ENCODE results near the gene IQGAP1.
A peak's percentile ranks its signal among the peaks of the same experiment; 100 is the strongest.

The IQGAP1 gene

GRCh38 chr15:90458061-90458460 lies 70.0 kb downstream of the IQGAP1 start:
- Histone ChIP-seq H3K9me3 (no peaks in the 10 kb centered on the region), H3K27me3 (no peaks in the 10 kb centered on the region), H3K27ac (no peak overlapping the region), H3K4me1 (ENCODE audit: control insufficient read depth in 1 of 2, insufficient read depth in 1 of 2, low read depth in 1 of 2, low read length in 1 of 2) (peaks cover 0 to 10% of the 10 kb centered on the region in 2 experiments), H3K36me3 (peaks cover 99% of the 10 kb centered on the region), H3K4me3 (ENCODE audit: low read depth in 1 of 2, low read length in 1 of 2) (no peak overlapping the region)
- no peak for TF ChIP-seq CTCF (IDR thresholded peaks at IDR 0.05)

- no peaks in the 10 kb centered on the region for H3K9me3 ChIP-seq
- H3K36me3 ChIP-seq = peaks cover 99% of the 10 kb centered on the region
- peak overlapping the region; percentile 29 for H3K27ac ChIP-seq
- no peak for TF ChIP-seq CTCF (IDR thresholded peaks at IDR 0.05)
- H3K4me3 ChIP-seq (ENCODE audit: low read depth in 1 of 2, low read length in 1 of 2) = no peak overlapping the region
- H3K27me3 ChIP-seq = no peaks in the 10 kb centered on the region
- peaks cover 0 to 10% of the 10 kb centered on the region in 2 experiments for H3K4me1 ChIP-seq (ENCODE audit: control insufficient read depth in 1 of 2, insufficient read depth in 1 of 2, low read depth in 1 of 2, low read length in 1 of 2)
Measured at GRCh38 chr15:90459368-90459767, 71.3 kb downstream of the IQGAP1 start.

DNA sequence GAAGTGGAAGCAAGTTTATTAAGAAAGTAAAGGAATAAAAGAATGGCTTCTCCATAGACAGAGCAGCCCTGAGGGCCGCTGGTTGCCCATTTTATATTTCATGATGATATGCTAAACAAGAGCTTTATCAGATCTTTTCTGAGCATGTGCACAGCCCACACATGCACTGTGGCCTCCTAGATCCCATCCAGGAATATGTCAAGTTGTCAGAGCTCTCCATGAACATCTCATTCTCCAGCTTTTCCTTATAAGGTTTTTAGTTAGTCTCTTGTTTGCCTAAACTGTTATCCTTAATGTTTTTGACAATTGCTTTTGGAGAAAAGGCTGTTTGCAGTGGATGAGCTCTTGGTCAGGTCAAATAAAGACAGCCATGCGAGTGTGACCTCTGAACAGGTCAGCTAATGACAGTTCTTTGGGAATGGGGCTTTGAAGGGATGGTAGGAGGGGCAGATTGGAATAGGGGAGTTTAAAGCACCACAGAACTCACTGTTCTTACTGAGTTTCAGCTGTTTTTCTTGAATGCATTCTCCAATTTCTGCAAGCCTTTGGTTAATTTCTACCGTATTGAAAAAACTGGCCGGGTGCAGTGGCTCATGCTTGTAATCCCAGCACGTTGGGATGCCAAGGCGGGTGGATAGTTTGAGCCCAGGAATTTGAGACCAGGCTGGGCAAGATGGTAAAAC lies 72.2 kb downstream of the IQGAP1 start:
- no peak overlapping the region for H3K4me3 ChIP-seq (ENCODE audit: low read depth in 1 of 2, low read length in 1 of 2)
- peaks cover 99% of the 10 kb centered on the region for H3K36me3 ChIP-seq
- no peaks in the 10 kb centered on the region for H3K9me3 ChIP-seq
- no peak overlapping the region for H3K27ac ChIP-seq
- H3K4me1 ChIP-seq (ENCODE audit: control insufficient read depth in 1 of 2, insufficient read depth in 1 of 2, low read depth in 1 of 2, low read length in 1 of 2) = peaks cover 0 to 10% of the 10 kb centered on the region in 2 experiments
- no peak for TF ChIP-seq CTCF (IDR thresholded peaks at IDR 0.05)
- H3K27me3 ChIP-seq = no peaks in the 10 kb centered on the region

DNA sequence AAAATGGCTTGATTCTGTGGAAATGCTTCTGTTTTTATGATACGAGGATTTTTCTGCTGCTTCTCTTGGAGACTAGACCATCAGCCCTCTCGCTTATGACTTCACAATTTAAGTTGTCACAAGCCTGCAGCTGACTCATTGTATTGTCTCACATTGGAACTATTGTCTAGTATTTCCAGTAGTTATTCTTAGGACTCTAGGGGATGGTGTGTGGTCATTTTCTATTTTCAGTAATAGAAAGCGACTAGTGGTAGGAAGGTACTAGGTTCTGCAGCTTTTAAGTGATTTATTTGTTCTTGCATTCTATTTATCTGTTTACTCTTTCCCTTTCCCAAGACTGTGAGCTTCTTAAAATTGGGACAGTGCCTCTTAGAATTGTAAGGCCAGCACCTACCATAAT lies 75.3 kb downstream of the IQGAP1 start:
- Histone ChIP-seq H3K27me3 (no peaks in the 10 kb centered on the region), H3K4me1 (ENCODE audit: control insufficient read depth in 1 of 2, insufficient read depth in 1 of 2, low read depth in 1 of 2, low read length in 1 of 2) (no peaks in the 10 kb centered on the region), H3K9me3 (no peaks in the 10 kb centered on the region), H3K4me3 (ENCODE audit: low read depth in 1 of 2, low read length in 1 of 2) (no peak overlapping the region), H3K27ac (no peak overlapping the region), H3K36me3 (peaks cover 99% of the 10 kb centered on the region)
- no peak for TF ChIP-seq CTCF (IDR thresholded peaks at IDR 0.05)

- TF ChIP-seq CTCF (IDR thresholded peaks at IDR 0.05) = no peak
- Histone ChIP-seq H3K27ac (no peak overlapping the region), H3K27me3 (no peaks in the 10 kb centered on the region), H3K4me3 (ENCODE audit: low read depth in 1 of 2, low read length in 1 of 2) (no peak overlapping the region), H3K4me1 (ENCODE audit: control insufficient read depth in 1 of 2, insufficient read depth in 1 of 2, low read depth in 1 of 2, low read length in 1 of 2) (no peaks in the 10 kb centered on the region), H3K36me3 (peaks cover 99% of the 10 kb centered on the region), H3K9me3 (no peaks in the 10 kb centered on the region)
Measured at GRCh38 chr15:90465140-90465929, 77.3 kb downstream of the IQGAP1 start.

Data from neutrophil (primary cell).